GM18870 (cell line): ENCODE data around the gene CEP162.
"Not testable (repeated sequence)": the region's sequence is repeated elsewhere in the genome, so short reads cannot be mapped to it uniquely, and the experiment has no call there.

Experiments used
- ATAC-seq: cut with Tn5 transposase; IDR thresholded peaks from one replicate; pipeline ENCODE4 v1.9.1; 2021; ENCODE audit warnings: moderate library complexity; ENCODE audit not compliant: unreplicated experiment

CEP162 gene

DNA sequence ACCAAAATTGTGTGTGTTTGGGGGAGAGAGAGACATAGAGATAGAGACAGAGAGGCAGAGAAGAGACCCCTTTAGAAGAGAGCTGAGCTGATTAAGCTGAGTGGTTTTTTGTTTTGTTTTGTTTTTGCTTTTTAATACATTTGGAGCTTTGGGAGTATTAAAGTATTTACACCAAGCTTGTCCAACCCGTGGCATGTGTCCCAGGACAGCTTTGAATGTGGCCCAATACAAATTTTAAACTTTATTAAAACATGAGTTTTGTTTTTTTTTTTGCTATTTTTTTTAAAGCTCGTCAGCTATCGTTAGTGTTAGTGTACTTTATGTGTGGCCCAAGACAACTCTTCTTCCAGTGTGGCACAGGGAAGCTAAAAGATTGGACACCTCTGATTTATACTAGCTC is 137.9 kb downstream of the CEP162 start:
- no peak for ATAC-seq

- no peak for ATAC-seq
These were observed 138.4 kb downstream of the CEP162 start for GRCh38 chr6:84089081-84089480.

GRCh38 chr6:84086545-84087429 is 140.7 kb downstream of the CEP162 start:
- ATAC-seq: no peak

DNA sequence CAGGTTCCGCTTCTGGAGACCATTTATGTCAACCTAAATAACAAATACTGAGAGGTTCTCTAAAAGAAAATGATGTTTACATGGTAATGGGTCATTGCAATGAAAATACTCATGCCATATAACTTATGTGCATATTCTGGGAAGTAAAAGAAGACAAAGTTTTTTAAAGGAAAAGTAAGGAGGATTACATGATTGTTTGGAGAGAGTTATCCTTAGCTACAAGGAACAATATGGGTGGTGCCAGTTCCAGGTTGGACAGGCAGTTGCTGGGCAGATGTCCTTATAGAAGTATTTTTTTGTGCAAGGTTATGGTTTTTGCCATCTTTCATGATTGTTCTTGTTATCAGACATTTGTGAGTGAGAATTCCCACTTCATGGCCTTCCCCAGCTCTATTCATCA is 141.4 kb downstream of the CEP162 start:
- no peak for ATAC-seq

DNA sequence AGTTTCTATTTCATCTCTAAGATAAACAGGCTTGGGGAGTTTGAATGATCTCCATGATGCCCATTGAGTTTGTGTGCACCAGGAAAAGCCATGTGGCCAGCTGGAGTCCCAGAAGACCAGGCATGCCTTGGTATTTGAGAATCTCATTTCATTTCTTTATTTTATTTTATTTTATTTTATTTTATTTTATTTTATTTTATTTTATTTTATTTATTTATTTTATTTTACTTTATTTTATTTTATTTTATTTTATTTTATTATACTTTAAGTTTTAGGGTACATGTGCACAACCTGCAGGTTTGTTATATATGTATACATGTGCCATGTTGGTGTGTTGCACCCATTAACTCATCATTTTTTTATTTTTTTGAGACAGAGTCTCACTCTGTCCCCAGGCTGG is 142.7 kb downstream of the CEP162 start:
- not testable (repeated sequence) for ATAC-seq

- ATAC-seq: no peak
These were observed 144.7 kb downstream of the CEP162 start for GRCh38 chr6:84082689-84083265.

DNA sequence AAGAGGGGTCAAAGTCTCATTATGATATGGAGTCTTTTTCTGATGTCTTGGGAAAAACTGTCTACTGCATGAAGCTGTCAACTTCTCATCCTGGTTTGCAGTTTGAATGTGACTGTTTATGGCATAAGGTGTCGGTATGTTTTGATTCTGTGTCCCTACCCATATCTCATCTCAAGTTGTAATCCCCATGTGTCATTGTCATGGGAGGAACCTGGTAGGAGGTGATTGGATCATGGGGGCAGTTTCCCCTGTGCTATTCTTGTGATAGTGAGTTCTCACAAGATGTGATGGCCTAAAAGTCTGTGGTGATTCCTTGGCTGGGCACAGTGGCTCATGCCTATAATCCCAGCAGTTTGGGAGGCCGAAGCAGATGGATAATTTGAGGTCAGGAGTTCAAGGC is 146.2 kb downstream of the CEP162 start:
- no peak for ATAC-seq

DNA sequence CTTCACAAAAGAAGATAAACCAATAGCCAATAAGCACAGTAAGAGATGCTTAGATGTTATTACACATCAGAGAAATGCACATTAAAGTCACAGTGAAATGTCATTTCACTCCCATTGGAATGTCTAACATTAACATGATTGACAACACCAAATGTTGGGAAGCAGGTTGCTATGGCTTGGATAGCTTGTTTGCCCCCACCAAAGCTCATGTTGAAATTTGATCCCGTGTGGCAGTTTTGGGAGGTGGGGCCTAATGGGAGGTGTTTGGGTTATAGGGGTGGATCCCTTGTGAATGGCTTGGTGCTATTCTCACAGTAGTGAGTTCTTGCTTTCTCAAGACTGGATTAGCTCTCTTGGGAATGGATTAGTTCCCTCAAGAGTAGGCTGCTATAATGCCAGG is 149.1 kb downstream of the CEP162 start:
- ATAC-seq: no peak

DNA sequence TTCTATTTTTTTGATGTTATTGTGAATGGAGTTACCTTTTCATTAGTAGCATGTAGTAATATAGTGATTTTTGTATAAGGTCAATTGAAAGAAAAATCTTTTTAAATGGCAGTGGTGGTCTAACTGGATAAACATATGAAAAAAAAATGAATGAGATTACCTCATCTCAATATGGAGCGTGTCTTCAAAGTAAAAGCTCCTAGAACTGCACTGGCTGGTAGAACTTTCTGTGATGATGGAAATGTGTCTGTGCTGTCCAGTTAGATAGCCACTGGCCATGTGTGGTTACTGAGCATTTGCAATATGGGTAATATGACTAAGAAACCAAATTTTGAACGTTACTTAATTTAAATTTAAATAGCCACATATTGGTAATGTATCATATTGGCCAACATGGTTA is 149.8 kb downstream of the CEP162 start:
- ATAC-seq: no peak

DNA sequence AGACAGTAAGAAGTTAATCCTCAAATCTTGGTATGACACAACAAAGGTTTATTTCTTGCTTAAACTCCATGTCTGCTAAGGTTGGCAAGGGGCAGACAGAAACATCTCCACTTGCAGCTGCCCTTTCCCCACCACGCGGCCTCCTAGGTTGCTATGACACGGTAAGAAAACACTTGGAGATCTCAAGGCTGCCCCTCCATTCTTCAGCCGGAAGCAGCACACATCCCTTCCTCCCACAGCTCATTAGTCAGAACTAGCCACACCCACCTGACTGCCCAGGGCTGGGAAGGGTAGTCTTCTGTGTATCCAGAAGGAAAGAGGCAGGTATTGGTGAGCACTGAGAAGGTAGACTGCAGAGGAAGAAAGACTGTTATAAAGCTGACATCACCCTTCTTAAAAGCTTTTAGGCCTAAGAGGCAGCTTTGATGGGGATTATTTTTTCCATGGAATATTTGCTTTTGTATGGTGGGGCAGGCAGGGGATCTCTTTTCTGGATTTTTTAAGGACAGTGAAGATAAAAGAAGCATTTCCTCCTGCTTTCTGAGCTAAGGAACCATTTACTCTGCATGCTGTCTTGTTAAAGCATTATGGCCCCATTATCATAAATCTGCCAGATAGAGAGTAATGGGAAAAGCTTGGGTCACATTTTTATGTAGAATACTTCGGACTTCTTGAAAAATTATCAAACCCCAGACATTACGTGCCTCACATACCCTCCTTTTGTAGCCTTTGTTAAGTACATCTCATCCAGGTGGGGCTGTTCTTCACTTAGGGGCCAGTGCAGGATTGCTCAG is 152.3 kb downstream of the CEP162 start:
- no peak for ATAC-seq
